Chondrocyte (in vitro differentiated cells): Measurements from ENCODE around the gene SLC36A2. TPM values are rescaled to one million over a fixed set of nuclear protein-coding genes. Genes with fewer than 3 reads are reported as not detected.

Experiments
- DNase-seq: peaks from one replicate; pipeline ENCODE4 v3.0.0; 2021; ENCODE audit warnings: mixed read lengths, low spot score
- H3K27ac Mint-ChIP-seq: one replicate; pipeline ENCODE4 v1.8.0; 2021; ENCODE audit warnings: mild to moderate bottlenecking, moderate library complexity, mixed read lengths; ENCODE audit not compliant: unreplicated experiment
- H3K27me3 Mint-ChIP-seq: 2 replicates; pipeline ENCODE4 v1.8.0; 2021; ENCODE audit warnings: low read depth, mixed read lengths
- H3K36me3 Mint-ChIP-seq: 2 replicates; pipeline ENCODE4 v1.8.0; 2021; ENCODE audit warnings: low read depth, mixed read lengths
- H3K4me1 Mint-ChIP-seq: 2 replicates; pipeline ENCODE4 v1.8.0; 2021; ENCODE audit warnings: low read depth, mild to moderate bottlenecking, mixed read lengths
- H3K4me3 Mint-ChIP-seq: one replicate; pipeline ENCODE4 v1.8.0; 2021; ENCODE audit warnings: mild to moderate bottlenecking, moderate library complexity, mixed read lengths; ENCODE audit not compliant: unreplicated experiment
- H3K9me3 Mint-ChIP-seq: 2 replicates; pipeline ENCODE4 v1.8.0; 2021; ENCODE audit warnings: low read depth, mixed read lengths
- total RNA-seq: library from RNA; stranded (reverse); gene quantifications from 3 replicates; pipeline ENCODE4 v1.2.1, GENCODE V29; 2021
- TF ChIP-seq, protein P1 (sequence below): fragments of 200-600 bp; sonication (generic); IDR thresholded peaks from 2 replicates; pipeline ENCODE4 v1.5.0; 2021; ENCODE audit warnings: antibody characterized with exemption, mild to moderate bottlenecking, moderate library complexity

Gene SLC36A2
- total RNA-seq, 1 donor from 2014 or later: not detected

DNA sequence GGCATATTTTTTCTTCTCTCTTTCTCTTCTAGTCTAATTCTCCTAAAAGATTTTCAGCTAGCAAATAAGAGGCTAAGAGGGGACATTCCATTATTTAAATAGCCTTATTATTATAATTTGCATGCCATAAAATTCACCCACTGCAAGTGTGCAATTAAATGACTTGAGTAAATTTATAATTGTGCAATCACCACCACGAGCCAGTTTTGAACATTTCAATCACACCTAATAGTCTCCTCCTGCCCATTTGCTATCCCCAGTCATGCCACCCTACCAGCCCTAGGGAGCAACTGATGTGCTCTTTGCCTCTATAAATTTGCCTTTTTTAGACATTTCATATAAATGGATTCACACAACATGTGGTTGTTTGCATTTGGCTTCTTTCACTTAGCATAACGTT is 12.0 kb upstream of the SLC36A2 start:
- DNase-seq: no peak
- no peak overlapping the region for H3K4me3 Mint-ChIP-seq
- H3K27ac Mint-ChIP-seq: no peak overlapping the region
- no peaks in the 10 kb centered on the region for H3K4me1 Mint-ChIP-seq
- H3K36me3 Mint-ChIP-seq: no peaks in the 10 kb centered on the region
- peaks cover 23% of the 10 kb centered on the region for H3K27me3 Mint-ChIP-seq
- TF ChIP-seq, protein P1, sequence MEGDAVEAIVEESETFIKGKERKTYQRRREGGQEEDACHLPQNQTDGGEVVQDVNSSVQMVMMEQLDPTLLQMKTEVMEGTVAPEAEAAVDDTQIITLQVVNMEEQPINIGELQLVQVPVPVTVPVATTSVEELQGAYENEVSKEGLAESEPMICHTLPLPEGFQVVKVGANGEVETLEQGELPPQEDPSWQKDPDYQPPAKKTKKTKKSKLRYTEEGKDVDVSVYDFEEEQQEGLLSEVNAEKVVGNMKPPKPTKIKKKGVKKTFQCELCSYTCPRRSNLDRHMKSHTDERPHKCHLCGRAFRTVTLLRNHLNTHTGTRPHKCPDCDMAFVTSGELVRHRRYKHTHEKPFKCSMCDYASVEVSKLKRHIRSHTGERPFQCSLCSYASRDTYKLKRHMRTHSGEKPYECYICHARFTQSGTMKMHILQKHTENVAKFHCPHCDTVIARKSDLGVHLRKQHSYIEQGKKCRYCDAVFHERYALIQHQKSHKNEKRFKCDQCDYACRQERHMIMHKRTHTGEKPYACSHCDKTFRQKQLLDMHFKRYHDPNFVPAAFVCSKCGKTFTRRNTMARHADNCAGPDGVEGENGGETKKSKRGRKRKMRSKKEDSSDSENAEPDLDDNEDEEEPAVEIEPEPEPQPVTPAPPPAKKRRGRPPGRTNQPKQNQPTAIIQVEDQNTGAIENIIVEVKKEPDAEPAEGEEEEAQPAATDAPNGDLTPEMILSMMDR: no peak
- peaks cover 26% of the 10 kb centered on the region for H3K9me3 Mint-ChIP-seq

DNA sequence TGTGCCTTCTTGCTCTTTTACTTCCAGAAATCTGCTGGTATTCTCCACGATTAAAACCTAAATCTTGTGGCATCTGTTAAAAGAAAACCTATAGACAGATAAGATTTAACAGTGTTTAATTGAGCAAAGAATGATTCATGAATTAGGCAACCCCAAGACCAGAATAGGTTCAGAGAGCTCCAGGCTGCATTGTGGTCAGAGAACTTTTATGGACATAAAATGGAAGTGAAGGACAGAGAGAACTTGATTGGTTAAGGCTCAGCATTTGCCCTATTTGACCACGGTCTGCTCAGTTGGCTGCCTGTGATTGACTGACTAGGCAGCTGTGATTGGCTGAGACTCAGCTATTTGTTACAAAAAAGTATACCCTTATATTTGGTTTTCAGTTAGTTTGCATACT is 10.4 kb upstream of the SLC36A2 start:
- peaks cover 18% of the 10 kb centered on the region for H3K9me3 Mint-ChIP-seq
- H3K4me3 Mint-ChIP-seq: no peak overlapping the region
- H3K36me3 Mint-ChIP-seq: no peaks in the 10 kb centered on the region
- H3K27me3 Mint-ChIP-seq: peaks cover 21% of the 10 kb centered on the region
- TF ChIP-seq, protein P1: no peak
- H3K4me1 Mint-ChIP-seq: no peaks in the 10 kb centered on the region
- DNase-seq: no peak
- no peak overlapping the region for H3K27ac Mint-ChIP-seq

DNA sequence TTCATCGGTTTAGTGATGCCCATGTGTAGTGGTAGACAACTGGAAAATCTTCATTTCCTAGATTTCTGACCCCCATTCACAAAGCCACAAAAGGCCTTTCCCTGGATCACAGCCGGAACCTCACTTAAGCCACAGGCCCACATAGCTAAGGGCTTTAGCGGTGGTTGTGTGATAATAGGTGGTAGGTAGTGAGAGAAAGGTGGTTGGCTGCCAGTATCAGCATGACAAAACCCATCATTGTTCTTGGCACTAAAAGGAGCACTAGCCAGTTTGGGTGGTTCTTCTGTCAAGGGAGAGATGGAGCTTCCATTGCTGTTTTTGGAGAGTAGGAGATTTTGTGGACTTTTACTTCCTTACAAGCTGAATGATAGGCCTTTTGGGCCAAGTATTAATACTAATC is 9.7 kb upstream of the SLC36A2 start:
- Mint-ChIP-seq H3K36me3 (no peaks in the 10 kb centered on the region), H3K27me3 (peaks cover 20% of the 10 kb centered on the region), H3K4me3 (no peak overlapping the region), H3K4me1 (no peaks in the 10 kb centered on the region), H3K27ac (no peak overlapping the region), H3K9me3 (peaks cover 18% of the 10 kb centered on the region)
- no peak for DNase-seq
- TF ChIP-seq, protein P1: no peak

DNA sequence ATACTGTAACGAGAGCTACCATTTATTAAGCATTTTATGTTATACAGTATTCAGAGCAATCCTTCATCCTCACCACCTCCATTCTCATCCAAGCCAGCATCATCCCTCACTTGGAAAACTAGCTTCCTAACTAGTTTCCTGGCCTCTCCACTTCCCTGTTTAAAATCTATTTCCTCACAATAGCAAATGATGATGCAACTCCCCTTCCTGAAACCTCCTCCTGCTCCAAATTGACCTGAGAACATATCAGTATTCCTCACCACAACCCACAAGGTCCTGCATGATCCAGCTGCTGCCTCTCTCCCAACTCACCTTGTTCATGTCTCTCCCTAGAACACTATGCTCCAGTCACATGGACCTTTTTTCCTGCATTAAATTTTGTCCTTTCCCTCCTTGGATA is 4.3 kb upstream of the SLC36A2 start:
- Mint-ChIP-seq H3K4me1 (no peaks in the 10 kb centered on the region), H3K9me3 (peaks cover 7% of the 10 kb centered on the region), H3K36me3 (no peaks in the 10 kb centered on the region)

DNA sequence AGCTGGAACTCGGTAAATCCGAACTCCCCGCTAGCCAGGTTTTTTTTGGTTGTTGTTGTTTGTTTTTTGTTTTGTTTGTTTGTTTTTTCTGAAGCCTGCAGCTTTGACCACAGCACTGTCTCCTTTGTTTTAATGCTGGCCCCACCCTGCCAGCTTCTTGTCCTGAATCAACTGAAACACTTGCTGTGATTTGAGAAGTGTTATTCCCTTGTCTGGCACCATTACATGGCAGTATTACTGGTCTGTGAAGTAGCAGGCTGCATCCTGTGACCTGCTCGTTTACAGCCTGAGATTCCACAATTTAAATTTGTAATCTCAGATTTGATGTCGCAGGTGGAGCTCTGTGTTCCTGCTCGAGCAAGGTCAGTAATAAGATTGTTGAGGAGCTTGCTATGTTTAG is 1.4 kb upstream of the SLC36A2 start:
- H3K36me3 Mint-ChIP-seq: no peaks in the 10 kb centered on the region
- no peaks in the 10 kb centered on the region for H3K4me1 Mint-ChIP-seq
- H3K4me3 Mint-ChIP-seq: no peak overlapping the region
- TF ChIP-seq, protein P1: no peak
- peaks cover 4% of the 10 kb centered on the region for H3K9me3 Mint-ChIP-seq
- H3K27me3 Mint-ChIP-seq: peaks cover 33% of the 10 kb centered on the region
- no peak for DNase-seq
- H3K27ac Mint-ChIP-seq: no peak overlapping the region

More for the DNA sequence above, 4.3 kb upstream of the SLC36A2 start:
- TF ChIP-seq, protein P1: no peak
- H3K27me3 Mint-ChIP-seq: peaks cover 23% of the 10 kb centered on the region
- no peak overlapping the region for H3K27ac Mint-ChIP-seq
- H3K4me3 Mint-ChIP-seq: no peak overlapping the region
- DNase-seq: no peak
